ENCODE data around the gene SLC16A12. TPM values are rescaled to one million over a fixed set of nuclear protein-coding genes. Genes with fewer than 3 reads are reported as not detected.

Gene SLC16A12
- total RNA-seq, 1 experiment from 2014 or later, result 10.9 TPM

DNA sequence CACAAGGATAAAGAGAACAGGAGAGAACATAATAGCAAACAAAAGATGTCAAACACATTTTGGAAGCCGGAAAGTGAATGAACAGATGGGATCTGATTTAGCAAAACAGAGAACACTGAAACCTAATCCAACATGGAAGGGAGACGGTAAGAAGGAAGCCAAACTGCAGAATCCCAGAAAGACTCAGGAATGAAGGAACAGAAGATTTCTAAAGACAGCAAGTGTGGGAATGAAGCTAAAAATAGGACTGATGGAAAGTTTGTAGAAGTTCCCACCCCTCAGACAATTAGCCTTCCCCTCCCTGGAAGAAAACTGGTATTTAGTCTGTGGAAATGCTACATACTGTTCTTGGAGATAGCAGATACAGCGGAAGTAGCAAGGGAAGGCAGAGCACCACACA is 40.8 kb downstream of the SLC16A12 start:
- no peak for TF ChIP-seq NR3C1 (CRISPR knock-in tag; conservative IDR thresholded peaks at IDR 0.05; ENCODE audit: low read depth)
- no peak for TF ChIP-seq GTF2I (CRISPR knock-in tag; conservative IDR thresholded peaks at IDR 0.05)
- ATAC-seq (no peak), DNase-seq (ENCODE audit: low spot score) (no peak)
- H3K27me3 Mint-ChIP-seq (ENCODE audit: low read depth), result no peaks in the 10 kb centered on the region
- H3K4me1 Mint-ChIP-seq, result peaks cover 33% of the 10 kb centered on the region
- CTCF ChIA-PET, result no interaction called here
- H3K4me3 Mint-ChIP-seq, result no peak overlapping the region
- 0 out of 2 replicates have a peak overlapping the region, but pooled peaks have one; percentile 14 for H3K27ac Mint-ChIP-seq
- POLR2A ChIA-PET, result no interaction called here
- H3K36me3 Mint-ChIP-seq, result no peaks in the 10 kb centered on the region
- no peaks in the 10 kb centered on the region for H3K9me3 Mint-ChIP-seq

- CTCF ChIA-PET, result interaction anchor here (0.9 kb wide), 1 partner anchor 27 kb away, joined by 4 read pairs; no protein-coding TSS in a partner anchor
- no peak for ATAC-seq
Observed at GRCh38 chr10:89494068-89494467, 41.3 kb downstream of the SLC16A12 start.

GRCh38 chr10:89491932-89492331 is 43.5 kb downstream of the SLC16A12 start:
- CTCF ChIA-PET, result no interaction called here
- TF ChIP-seq ZNF416 (CRISPR knock-in tag; IDR thresholded peaks at IDR 0.05), result no peak
- TF ChIP-seq, protein P1, sequence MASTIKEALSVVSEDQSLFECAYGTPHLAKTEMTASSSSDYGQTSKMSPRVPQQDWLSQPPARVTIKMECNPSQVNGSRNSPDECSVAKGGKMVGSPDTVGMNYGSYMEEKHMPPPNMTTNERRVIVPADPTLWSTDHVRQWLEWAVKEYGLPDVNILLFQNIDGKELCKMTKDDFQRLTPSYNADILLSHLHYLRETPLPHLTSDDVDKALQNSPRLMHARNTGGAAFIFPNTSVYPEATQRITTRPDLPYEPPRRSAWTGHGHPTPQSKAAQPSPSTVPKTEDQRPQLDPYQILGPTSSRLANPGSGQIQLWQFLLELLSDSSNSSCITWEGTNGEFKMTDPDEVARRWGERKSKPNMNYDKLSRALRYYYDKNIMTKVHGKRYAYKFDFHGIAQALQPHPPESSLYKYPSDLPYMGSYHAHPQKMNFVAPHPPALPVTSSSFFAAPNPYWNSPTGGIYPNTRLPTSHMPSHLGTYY (CRISPR knock-in tag; IDR thresholded peaks at IDR 0.05), result no peak
- TF ChIP-seq NR1H2 (CRISPR knock-in tag; IDR thresholded peaks at IDR 0.05), result no peak
- TF ChIP-seq, protein P2, sequence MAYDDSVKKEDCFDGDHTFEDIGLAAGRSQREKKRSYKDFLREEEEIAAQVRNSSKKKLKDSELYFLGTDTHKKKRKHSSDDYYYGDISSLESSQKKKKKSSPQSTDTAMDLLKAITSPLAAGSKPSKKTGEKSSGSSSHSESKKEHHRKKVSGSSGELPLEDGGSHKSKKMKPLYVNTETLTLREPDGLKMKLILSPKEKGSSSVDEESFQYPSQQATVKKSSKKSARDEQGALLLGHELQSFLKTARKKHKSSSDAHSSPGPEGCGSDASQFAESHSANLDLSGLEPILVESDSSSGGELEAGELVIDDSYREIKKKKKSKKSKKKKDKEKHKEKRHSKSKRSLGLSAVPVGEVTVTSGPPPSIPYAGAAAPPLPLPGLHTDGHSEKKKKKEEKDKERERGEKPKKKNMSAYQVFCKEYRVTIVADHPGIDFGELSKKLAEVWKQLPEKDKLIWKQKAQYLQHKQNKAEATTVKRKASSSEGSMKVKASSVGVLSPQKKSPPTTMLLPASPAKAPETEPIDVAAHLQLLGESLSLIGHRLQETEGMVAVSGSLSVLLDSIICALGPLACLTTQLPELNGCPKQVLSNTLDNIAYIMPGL (CRISPR knock-in tag; IDR thresholded peaks at IDR 0.05), result no peak
- TF ChIP-seq ZBTB21 (CRISPR knock-in tag; IDR thresholded peaks at IDR 0.05; ENCODE audit: borderline replicate concordance), result no peak
- TF ChIP-seq TEAD4 (CRISPR knock-in tag; IDR thresholded peaks at IDR 0.05), result no peak
- no peak for TF ChIP-seq FOXP1 (CRISPR knock-in tag; IDR thresholded peaks at IDR 0.05; ENCODE audit: borderline replicate concordance)
- no peak for TF ChIP-seq SMAD3 (CRISPR knock-in tag; IDR thresholded peaks at IDR 0.05; ENCODE audit: borderline replicate concordance)
- TF ChIP-seq E2F5 (CRISPR knock-in tag; IDR thresholded peaks at IDR 0.05), result no peak
- no peak for TF ChIP-seq EMX1 (CRISPR knock-in tag; IDR thresholded peaks at IDR 0.05)
- TF ChIP-seq GRHL2 (CRISPR knock-in tag; IDR thresholded peaks at IDR 0.05; ENCODE audit: insufficient replicate concordance, severe bottlenecking), result no peak
- TF ChIP-seq, protein P3, sequence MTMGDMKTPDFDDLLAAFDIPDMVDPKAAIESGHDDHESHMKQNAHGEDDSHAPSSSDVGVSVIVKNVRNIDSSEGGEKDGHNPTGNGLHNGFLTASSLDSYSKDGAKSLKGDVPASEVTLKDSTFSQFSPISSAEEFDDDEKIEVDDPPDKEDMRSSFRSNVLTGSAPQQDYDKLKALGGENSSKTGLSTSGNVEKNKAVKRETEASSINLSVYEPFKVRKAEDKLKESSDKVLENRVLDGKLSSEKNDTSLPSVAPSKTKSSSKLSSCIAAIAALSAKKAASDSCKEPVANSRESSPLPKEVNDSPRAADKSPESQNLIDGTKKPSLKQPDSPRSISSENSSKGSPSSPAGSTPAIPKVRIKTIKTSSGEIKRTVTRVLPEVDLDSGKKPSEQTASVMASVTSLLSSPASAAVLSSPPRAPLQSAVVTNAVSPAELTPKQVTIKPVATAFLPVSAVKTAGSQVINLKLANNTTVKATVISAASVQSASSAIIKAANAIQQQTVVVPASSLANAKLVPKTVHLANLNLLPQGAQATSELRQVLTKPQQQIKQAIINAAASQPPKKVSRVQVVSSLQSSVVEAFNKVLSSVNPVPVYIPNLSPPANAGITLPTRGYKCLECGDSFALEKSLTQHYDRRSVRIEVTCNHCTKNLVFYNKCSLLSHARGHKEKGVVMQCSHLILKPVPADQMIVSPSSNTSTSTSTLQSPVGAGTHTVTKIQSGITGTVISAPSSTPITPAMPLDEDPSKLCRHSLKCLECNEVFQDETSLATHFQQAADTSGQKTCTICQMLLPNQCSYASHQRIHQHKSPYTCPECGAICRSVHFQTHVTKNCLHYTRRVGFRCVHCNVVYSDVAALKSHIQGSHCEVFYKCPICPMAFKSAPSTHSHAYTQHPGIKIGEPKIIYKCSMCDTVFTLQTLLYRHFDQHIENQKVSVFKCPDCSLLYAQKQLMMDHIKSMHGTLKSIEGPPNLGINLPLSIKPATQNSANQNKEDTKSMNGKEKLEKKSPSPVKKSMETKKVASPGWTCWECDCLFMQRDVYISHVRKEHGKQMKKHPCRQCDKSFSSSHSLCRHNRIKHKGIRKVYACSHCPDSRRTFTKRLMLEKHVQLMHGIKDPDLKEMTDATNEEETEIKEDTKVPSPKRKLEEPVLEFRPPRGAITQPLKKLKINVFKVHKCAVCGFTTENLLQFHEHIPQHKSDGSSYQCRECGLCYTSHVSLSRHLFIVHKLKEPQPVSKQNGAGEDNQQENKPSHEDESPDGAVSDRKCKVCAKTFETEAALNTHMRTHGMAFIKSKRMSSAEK (CRISPR knock-in tag; IDR thresholded peaks at IDR 0.05; ENCODE audit: borderline replicate concordance), result no peak
- no peak for TF ChIP-seq SOX15 (CRISPR knock-in tag; IDR thresholded peaks at IDR 0.05)
- TF ChIP-seq ATF1 (CRISPR knock-in tag; IDR thresholded peaks at IDR 0.05), result no peak
- TF ChIP-seq, protein P4, sequence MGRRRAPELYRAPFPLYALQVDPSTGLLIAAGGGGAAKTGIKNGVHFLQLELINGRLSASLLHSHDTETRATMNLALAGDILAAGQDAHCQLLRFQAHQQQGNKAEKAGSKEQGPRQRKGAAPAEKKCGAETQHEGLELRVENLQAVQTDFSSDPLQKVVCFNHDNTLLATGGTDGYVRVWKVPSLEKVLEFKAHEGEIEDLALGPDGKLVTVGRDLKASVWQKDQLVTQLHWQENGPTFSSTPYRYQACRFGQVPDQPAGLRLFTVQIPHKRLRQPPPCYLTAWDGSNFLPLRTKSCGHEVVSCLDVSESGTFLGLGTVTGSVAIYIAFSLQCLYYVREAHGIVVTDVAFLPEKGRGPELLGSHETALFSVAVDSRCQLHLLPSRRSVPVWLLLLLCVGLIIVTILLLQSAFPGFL (CRISPR knock-in tag; IDR thresholded peaks at IDR 0.05; ENCODE audit: borderline replicate concordance), result no peak
- TF ChIP-seq CTCF (IDR thresholded peaks at IDR 0.05), result no peak
- TF ChIP-seq TEAD1 (CRISPR knock-in tag; IDR thresholded peaks at IDR 0.05), result no peak
- no peak for TF ChIP-seq MYBL2 (CRISPR knock-in tag; IDR thresholded peaks at IDR 0.05)
- ATAC-seq (no peak), DNase-seq (ENCODE audit: low spot score) (no peak)
- H3K36me3 Mint-ChIP-seq, result no peaks in the 10 kb centered on the region
- no peaks in the 10 kb centered on the region for H3K27me3 Mint-ChIP-seq (ENCODE audit: low read depth)
- peak overlapping the region; percentile 11; the same call in 1 of the 2 replicates for H3K27ac Mint-ChIP-seq
- POLR2A ChIA-PET, result no interaction called here
- peaks cover 33% of the 10 kb centered on the region for H3K4me1 Mint-ChIP-seq
- H3K9me3 Mint-ChIP-seq, result no peaks in the 10 kb centered on the region
- H3K4me3 Mint-ChIP-seq, result no peak overlapping the region

More at GRCh38 chr10:89494068-89494467, 41.3 kb downstream of the SLC16A12 start:
- no peaks in the 10 kb centered on the region for H3K27me3 Mint-ChIP-seq (ENCODE audit: low read depth)
- no peak overlapping the region for H3K27ac Mint-ChIP-seq
- TF ChIP-seq RELA (CRISPR knock-in tag; IDR thresholded peaks at IDR 0.05; ENCODE audit: borderline replicate concordance) (no peak), OVOL2 (CRISPR knock-in tag; IDR thresholded peaks at IDR 0.05; ENCODE audit: borderline replicate concordance) (no peak), SP1 (CRISPR knock-in tag; conservative IDR thresholded peaks at IDR 0.05) (no peak)
- POLR2A ChIA-PET, result no interaction called here
- no peak overlapping the region for H3K4me3 Mint-ChIP-seq
- H3K36me3 Mint-ChIP-seq, result no peaks in the 10 kb centered on the region
- peaks cover 33% of the 10 kb centered on the region for H3K4me1 Mint-ChIP-seq
- no peaks in the 10 kb centered on the region for H3K9me3 Mint-ChIP-seq
- DNase-seq (ENCODE audit: low spot score), result no peak
